ENCODE data around the gene SPG11.

GRCh38 chr15:44550734-44551133 lies 112.7 kb downstream of the SPG11 start:
- TF ChIP-seq POLR2A (IDR thresholded peaks at IDR 0.05), result no peak
- no peak for TF ChIP-seq CTCF (IDR thresholded peaks at IDR 0.05)

Measured in thyroid gland (tissue), 4 donors.